NCI-H82 (cell line): ENCODE measurements around the gene UPK3BL2.
"Not testable (repeated sequence)": the region's sequence is repeated elsewhere in the genome, so short reads cannot be mapped to it uniquely, and the experiment has no call there.

ENCODE experiments used
- DNase-seq: peaks from one replicate; lab custom pipeline; 2025; lab: John Stamatoyannopoulos, UW

Gene UPK3BL2

GRCh38 chr7:102527822-102528793, 15.4 kb downstream of the UPK3BL2 start:
- not testable (repeated sequence) for DNase-seq

GRCh38 chr7:102527182-102527581, 16.3 kb downstream of the UPK3BL2 start:
- not testable (repeated sequence) for DNase-seq

- not testable (repeated sequence) for DNase-seq
These were observed 18.7 kb downstream of the UPK3BL2 start for GRCh38 chr7:102524803-102525202.

GRCh38 chr7:102520797-102521196, 22.7 kb downstream of the UPK3BL2 start:
- DNase-seq, result not testable (repeated sequence)

- DNase-seq, result not testable (repeated sequence)
These were observed 25.8 kb downstream of the UPK3BL2 start, which contains the start of gene RASA4B for GRCh38 chr7:102517550-102518147. Gene RASA4B, minus strand, starts transcription at chr7:102517777. Its CDS starts 67 bp downstream, at chr7:102517710.

GRCh38 chr7:102516951-102517350, 26.5 kb downstream of the UPK3BL2 start:
- not testable (repeated sequence) for DNase-seq

- not testable (repeated sequence) for DNase-seq
These were observed 27.6 kb downstream of the UPK3BL2 start for GRCh38 chr7:102515889-102516288.

- not testable (repeated sequence) for DNase-seq
These were observed 28.4 kb downstream of the UPK3BL2 start for GRCh38 chr7:102514881-102515721.

GRCh38 chr7:102512642-102513221, 30.8 kb downstream of the UPK3BL2 start:
- not testable (repeated sequence) for DNase-seq

- DNase-seq, result not testable (repeated sequence)
These were observed 31.5 kb downstream of the UPK3BL2 start for GRCh38 chr7:102511860-102512522.

GRCh38 chr7:102510575-102510974, 32.9 kb downstream of the UPK3BL2 start:
- DNase-seq, result not testable (repeated sequence)

- DNase-seq, result not testable (repeated sequence)
These were observed 35.9 kb downstream of the UPK3BL2 start for GRCh38 chr7:102507410-102508088.

GRCh38 chr7:102505298-102506185, 38.0 kb downstream of the UPK3BL2 start:
- not testable (repeated sequence) for DNase-seq

- not testable (repeated sequence) for DNase-seq
These were observed 40.4 kb downstream of the UPK3BL2 start for GRCh38 chr7:102503141-102503540.

GRCh38 chr7:102498321-102498720, 45.2 kb downstream of the UPK3BL2 start:
- not testable (repeated sequence) for DNase-seq

GRCh38 chr7:102497308-102497707, 46.2 kb downstream of the UPK3BL2 start:
- DNase-seq, result not testable (repeated sequence)

GRCh38 chr7:102496861-102497260, 46.6 kb downstream of the UPK3BL2 start:
- not testable (repeated sequence) for DNase-seq

GRCh38 chr7:102494473-102495149, 48.9 kb downstream of the UPK3BL2 start:
- DNase-seq, result not testable (repeated sequence)

GRCh38 chr7:102494026-102494425, 49.5 kb downstream of the UPK3BL2 start:
- not testable (repeated sequence) for DNase-seq
